GM12878 (cell line): ENCODE results near the gene ZC3H10. TPM values are rescaled to one million over a fixed set of nuclear protein-coding genes. Genes with fewer than 3 reads are reported as not detected.

Experiments used
- ATAC-seq: fragments of 200-7000 bp; cut with Tn5 transposase; 3 replicates; pipeline ENCODE4 v1.9.1; 2020; ENCODE audit warnings: mild to moderate bottlenecking, moderate library complexity
- BruUV-seq: library from RNA; stranded (reverse); fragments of 400-500 nt; replicated peaks from 2 replicates; lab custom pipeline; 2021; lab: Mats Ljungman, UMichigan
- CTCF ChIA-PET: fragments of 300-600 bp; sonication (Branson Sonifier 250); formaldehyde crosslinking; extraction: SDS; loops from one replicate; lab custom pipeline; 2021; ENCODE audit warnings: inconsistent platforms; lab: Yijun Ruan, JAX
- POLR2A ChIA-PET: fragments of 350-600 bp; formaldehyde crosslinking; extraction: SDS; loops from one replicate; lab custom pipeline; 2021; ENCODE audit warnings: inconsistent platforms; lab: Charles Lee
- RAD21 ChIA-PET: fragments of 300-600 bp; sonication (Branson Sonifier 250); formaldehyde crosslinking; loops from one replicate; lab custom pipeline; 2023; ENCODE audit warnings: antibody characterized with exemption; ENCODE audit not compliant: unreplicated experiment; lab: Charles Lee
- SMC1A ChIA-PET: fragments of 300-600 bp; sonication (Branson Sonifier 250); formaldehyde crosslinking; loops from one replicate; lab custom pipeline; 2023; ENCODE audit not compliant: unreplicated experiment, uncharacterized antibody; lab: Charles Lee
- DNase-seq: peaks from one replicate; pipeline ENCODE4 v3.0.0-alpha.2; 2011; ENCODE audit warnings: low read depth, low spot score
- FAIRE-seq: peaks from 3 replicates; lab custom pipeline; 2011; peaks lifted over from hg19 to GRCh38; lab: Jason Lieb, UNC
- H2AFZ ChIP-seq: 2 replicates; pipeline ENCODE4 v1.6.0; 2011; ENCODE audit warnings: low read depth, low read length, control low read depth; ENCODE audit not compliant: control insufficient read depth
- H3K27ac ChIP-seq: 2 replicates; pipeline ENCODE4 v1.5.1; 2011; ENCODE audit warnings: control low read depth; ENCODE audit not compliant: control insufficient read depth, insufficient read depth
- H3K27me3 ChIP-seq, 2 experiments: replicated peaks in 1 of 2; 2 replicates each; pipeline versions ENCODE4 v1.6.0 to v1.6.1; 2011; ENCODE audit warnings: low read length in 1 of 2; ENCODE audit not compliant: control insufficient read depth in 2 of 2, insufficient read depth in 2 of 2
- H3K36me3 ChIP-seq, 2 experiments: 2 replicates each; pipeline ENCODE4 v1.5.1; 2011; ENCODE audit warnings: low read length in 1 of 2; ENCODE audit not compliant: control insufficient read depth in 2 of 2, insufficient read depth in 2 of 2
- H3K4me1 ChIP-seq: 2 replicates; pipeline ENCODE4 v1.6.1; 2011; ENCODE audit warnings: mild to moderate bottlenecking, low read length, moderate library complexity, mixed read lengths; ENCODE audit not compliant: control insufficient read depth, insufficient read depth
- H3K4me2 ChIP-seq: 2 replicates; pipeline ENCODE4 v1.6.0; 2011; ENCODE audit warnings: control low read depth; ENCODE audit not compliant: control insufficient read depth, insufficient read depth
- H3K4me3 ChIP-seq: fragments of 200-600 bp; sonication (generic); 2 replicates; pipeline ENCODE4 v1.5.1; 2016
- H3K79me2 ChIP-seq: 2 replicates; pipeline ENCODE4 v1.6.0; 2011; ENCODE audit warnings: low read length; ENCODE audit not compliant: control insufficient read depth, insufficient read depth
- H3K9ac ChIP-seq: 2 replicates; pipeline ENCODE4 v1.8.0; 2011; ENCODE audit warnings: low read length, control low read depth, mixed read lengths; ENCODE audit not compliant: control insufficient read depth, insufficient read depth
- H3K9me3 ChIP-seq: replicated peaks from 3 replicates; pipeline ENCODE4 v1.5.1; 2011; ENCODE audit warnings: mild to moderate bottlenecking, low read length; ENCODE audit not compliant: control insufficient read depth, insufficient read depth
- H4K20me1 ChIP-seq: 2 replicates; pipeline ENCODE4 v1.6.0; 2011; ENCODE audit not compliant: control insufficient read depth, insufficient read depth
- BMI1 ChIP-seq: fragments of 450-650 bp; IDR thresholded peaks from 2 replicates; pipeline ENCODE4 v1.6.1; 2016; ENCODE audit warnings: mild to moderate bottlenecking, moderate library complexity, borderline replicate concordance
- DPF2 ChIP-seq: fragments of 450-650 bp; IDR thresholded peaks from 2 replicates; pipeline ENCODE4 v1.6.1; 2017; ENCODE audit warnings: mild to moderate bottlenecking
- MTA2 ChIP-seq: fragments of 450-650 bp; IDR thresholded peaks from 2 replicates; pipeline ENCODE4 v1.6.1; 2016; ENCODE audit warnings: low read depth, mild to moderate bottlenecking, moderate library complexity
- NR2C1 ChIP-seq: fragments of 450-650 bp; IDR thresholded peaks from 2 replicates; pipeline ENCODE4 v1.6.1; 2017; ENCODE audit warnings: antibody characterized with exemption, mild to moderate bottlenecking, moderate library complexity
- PAX8 ChIP-seq: fragments of 450-650 bp; IDR thresholded peaks from 2 replicates; pipeline ENCODE4 v1.6.1; 2017; ENCODE audit warnings: mild to moderate bottlenecking, moderate library complexity
- PML ChIP-seq: IDR thresholded peaks from 2 replicates; pipeline ENCODE4 v1.6.1; 2012; ENCODE audit warnings: low read length, inconsistent platforms
- SREBF2 ChIP-seq: IDR thresholded peaks from 2 replicates; pipeline ENCODE4 v1.6.1; 2012; ENCODE audit warnings: mild to moderate bottlenecking, low read length
- WGBS: methylation state at CpG from one replicate; pipeline ENCODE4 v1.1.6; 2016; ENCODE audit warnings: low lambda C conversion rate; ENCODE audit not compliant: insufficient replicate concordance, insufficient coverage; ENCODE audit errors: missing lambda C conversion rate; 5-methylcytosine and 5-hydroxymethylcytosine counted together
- in situ Hi-C: fragments of 300-500 bp; cut with MboI; formaldehyde crosslinking; loops from 9 replicates; pipeline ENCODE4 v1.14.3; 2018; ENCODE audit warnings: mixed read lengths
- intact Hi-C: fragments of 100-400 bp; cut with micrococcal nuclease; formaldehyde crosslinking; loops from one replicate; pipeline ENCODE4 v1.14.2; 2022; ENCODE audit not compliant: unreplicated experiment
- polyA plus RNA-seq, 11 experiments: library from polyadenylated mRNA; depleted of rRNA in 4 of 11; unstranded in 6 of 11; stranded (reverse) in 5 of 11; fragments of >200 nt; fragmentation: Nextera tagmentation in 4 of 11; fragmentation: Illumina TruSeq in 1 of 11; extraction: Ambion mirVana in 4 of 11; extraction: Trizol in 1 of 11; gene quantifications; 1 replicate in 1 of 11; 2 replicates in 10 of 11; pipeline versions ENCODE4 v1.2.1 to v1.2.3, GENCODE V29; 2011 to 2016; ENCODE audit warnings: inconsistent platforms in 2 of 11, missing spikeins in 2 of 11, low read depth in 1 of 11
- total RNA-seq, 4 experiments: library from RNA; depleted of rRNA in 3 of 4; stranded (reverse); fragments of >200 nt in 3 of 4; fragmentation: Illumina TruSeq in 1 of 4; extraction: Trizol in 1 of 4; gene quantifications; 2 replicates each; pipeline versions ENCODE4 v1.2.1 to v1.2.3, GENCODE V29; 2013 to 2021
- TF ChIP-seq, protein P1 (sequence below): fragments of 450-650 bp; IDR thresholded peaks from 2 replicates; pipeline ENCODE4 v1.6.1; 2016; ENCODE audit warnings: mild to moderate bottlenecking
- TF ChIP-seq, protein P2 (sequence below): fragments of 450-650 bp; formaldehyde crosslinking; IDR thresholded peaks from 2 replicates; pipeline ENCODE4 v1.4.0; 2020; ENCODE audit warnings: mild to moderate bottlenecking, moderate library complexity
- TF ChIP-seq, protein P3 (sequence below): fragments of 450-650 bp; IDR thresholded peaks from 2 replicates; pipeline ENCODE4 v1.6.1; 2017; ENCODE audit warnings: borderline replicate concordance

Gene ZC3H10
- total and polyA plus RNA-seq, 10 of the 15 experiments (the other 5 are each of a cell fraction or from before 2014, with no cell fraction given), result 0.56 to 6.4 (median 3.7) TPM

DNA sequence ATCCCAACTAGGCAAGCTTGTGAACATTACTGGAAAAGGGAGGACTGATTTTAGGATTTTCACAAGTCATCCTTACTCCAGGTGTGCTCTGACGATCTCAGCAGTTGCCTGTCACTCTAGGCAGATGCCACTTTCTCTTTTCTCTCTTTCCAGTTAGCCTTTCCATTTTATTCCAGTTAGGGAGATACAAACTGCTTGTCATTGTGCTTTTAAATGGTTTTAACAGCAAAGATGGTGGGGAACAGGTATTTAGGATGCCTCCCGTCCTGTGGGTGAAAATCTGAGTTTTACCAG is 12.5 kb upstream of the ZC3H10 start:
- POLR2A ChIA-PET, result interaction anchor here (0.6 to 6.3 kb wide), 6 partner anchors 12 to 367 kb away, joined by 3 to 95 read pairs (median 6); partner anchors contain the start of genes RPL41 and ZC3H10
- ATAC-seq, result no peak
- in situ Hi-C loops, result no loop called here
- Histone ChIP-seq H3K9ac (peak overlapping the region; percentile 95), H3K4me3 (peak overlapping the region; percentile 97), H3K9me3 (no peaks in the 10 kb centered on the region)
- intact Hi-C loops, result loop anchor here (2.0 kb wide), 1 partner anchor 177 kb away; no protein-coding TSS in a partner anchor
- TF ChIP-seq BMI1, result no peak
- TF ChIP-seq, protein P1, sequence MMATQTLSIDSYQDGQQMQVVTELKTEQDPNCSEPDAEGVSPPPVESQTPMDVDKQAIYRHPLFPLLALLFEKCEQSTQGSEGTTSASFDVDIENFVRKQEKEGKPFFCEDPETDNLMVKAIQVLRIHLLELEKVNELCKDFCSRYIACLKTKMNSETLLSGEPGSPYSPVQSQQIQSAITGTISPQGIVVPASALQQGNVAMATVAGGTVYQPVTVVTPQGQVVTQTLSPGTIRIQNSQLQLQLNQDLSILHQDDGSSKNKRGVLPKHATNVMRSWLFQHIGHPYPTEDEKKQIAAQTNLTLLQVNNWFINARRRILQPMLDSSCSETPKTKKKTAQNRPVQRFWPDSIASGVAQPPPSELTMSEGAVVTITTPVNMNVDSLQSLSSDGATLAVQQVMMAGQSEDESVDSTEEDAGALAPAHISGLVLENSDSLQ, result peak; percentile 74
- TF ChIP-seq, all 136 proteins: peak for 1
- FAIRE-seq (no peak), DNase-seq (no peak)
- Histone ChIP-seq H3K79me2 (peaks cover 36% of the 10 kb centered on the region), H3K4me1 (peaks cover 3% of the 10 kb centered on the region; the same call in 1 of the 2 replicates), H2AFZ (no peak overlapping the region), H3K36me3 (peaks cover 10 to 33% of the 10 kb centered on the region in 2 experiments), H3K27ac (peak overlapping the region; percentile 86), H3K4me2 (peak overlapping the region; percentile 91), H3K27me3 (no peaks in the 10 kb centered on the region; a peak in 1 of 4 replicates), H4K20me1 (no peaks in the 10 kb centered on the region)
- CTCF ChIA-PET, result interaction anchor here (0.9 to 4.0 kb wide), 13 partner anchors 10 to 389 kb away, joined by 3 to 25 read pairs (median 6); partner anchors contain the start of genes BLOC1S1, ESYT1, RPL41 and SMARCC2
- no TSS peak for BruUV-seq
- 2% methylated on average over 2 of the region's 2 CpGs for WGBS
- SMC1A ChIA-PET, result interaction anchor here (1.0 to 2.8 kb wide), 8 partner anchors 10 to 367 kb away, joined by 3 to 26 read pairs (median 4); partner anchors contain the start of genes DNAJC14, ESYT1, RPL41 and ZC3H10
- RAD21 ChIA-PET, result interaction anchor here (0.6 to 3.5 kb wide), 5 partner anchors 10 to 280 kb away, joined by 4 to 30 read pairs (median 12); partner anchors contain the start of genes RPL41, SUOX and ZC3H10

DNA sequence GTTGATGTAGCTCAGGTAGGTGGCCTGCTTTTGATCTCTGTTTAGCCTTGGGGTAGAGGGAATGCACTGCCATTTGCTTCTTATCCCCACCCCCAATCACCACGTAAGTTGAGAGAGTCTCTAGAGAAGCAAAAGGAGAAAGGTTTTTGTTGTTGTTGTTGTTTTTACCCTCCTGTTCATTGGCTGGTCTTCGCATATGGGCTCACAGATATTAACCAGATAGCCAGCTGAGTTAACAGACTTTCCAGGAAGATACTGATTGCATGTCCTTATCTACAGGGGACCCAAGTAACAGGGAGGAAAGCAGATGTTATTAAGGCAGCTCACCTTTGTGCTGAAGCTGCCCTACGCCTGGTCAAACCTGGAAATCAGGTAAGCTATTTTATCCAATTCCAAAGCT is 10.8 kb upstream of the ZC3H10 start:
- ATAC-seq (no peak), FAIRE-seq (no peak), DNase-seq (no peak)
- Histone ChIP-seq H3K36me3 (peaks cover 17 to 39% of the 10 kb centered on the region in 2 experiments), H2AFZ (no peak overlapping the region), H3K4me2 (peak overlapping the region; percentile 91), H3K4me3 (peak overlapping the region; percentile 97; the same call in 1 of the 2 replicates), H3K4me1 (peaks cover 3% of the 10 kb centered on the region; the same call in 1 of the 2 replicates), H3K27me3 (no peaks in the 10 kb centered on the region), H3K79me2 (peaks cover 36% of the 10 kb centered on the region), H3K9ac (no peak overlapping the region; the same call in 1 of the 2 replicates), H3K9me3 (no peaks in the 10 kb centered on the region), H4K20me1 (no peaks in the 10 kb centered on the region), H3K27ac (no peak overlapping the region)
- POLR2A ChIA-PET, result interaction anchor here (0.5 to 6.3 kb wide), 4 partner anchors 10 to 252 kb away, joined by 3 to 95 read pairs (median 3); partner anchors contain the start of genes RPL41, SMARCC2, STAT2 and ZC3H10
- 96% methylated on average over 3 of the region's 3 CpGs for WGBS
- in situ Hi-C loops, result no loop called here
- intact Hi-C loops, result no loop called here
- SMC1A ChIA-PET, result interaction anchor here (1.0 to 2.6 kb wide), 5 partner anchors 8 to 289 kb away, joined by 3 to 8 read pairs (median 4); partner anchors contain the start of genes ORMDL2 and SARNP
- CTCF ChIA-PET, result interaction anchor here (1.1 to 2.0 kb wide), 7 partner anchors 10 to 370 kb away, joined by 3 to 6 read pairs (median 5); partner anchors contain the start of gene ZC3H10
- RAD21 ChIA-PET, result interaction anchor here (0.9 kb wide), 1 partner anchor 370 kb away, joined by 3 read pairs; no protein-coding TSS in a partner anchor
- no TSS peak for BruUV-seq
- no peak for TF ChIP-seq MTA2
- TF ChIP-seq DPF2, result no peak
- TF ChIP-seq PAX8, result no peak
- TF ChIP-seq, protein P2, sequence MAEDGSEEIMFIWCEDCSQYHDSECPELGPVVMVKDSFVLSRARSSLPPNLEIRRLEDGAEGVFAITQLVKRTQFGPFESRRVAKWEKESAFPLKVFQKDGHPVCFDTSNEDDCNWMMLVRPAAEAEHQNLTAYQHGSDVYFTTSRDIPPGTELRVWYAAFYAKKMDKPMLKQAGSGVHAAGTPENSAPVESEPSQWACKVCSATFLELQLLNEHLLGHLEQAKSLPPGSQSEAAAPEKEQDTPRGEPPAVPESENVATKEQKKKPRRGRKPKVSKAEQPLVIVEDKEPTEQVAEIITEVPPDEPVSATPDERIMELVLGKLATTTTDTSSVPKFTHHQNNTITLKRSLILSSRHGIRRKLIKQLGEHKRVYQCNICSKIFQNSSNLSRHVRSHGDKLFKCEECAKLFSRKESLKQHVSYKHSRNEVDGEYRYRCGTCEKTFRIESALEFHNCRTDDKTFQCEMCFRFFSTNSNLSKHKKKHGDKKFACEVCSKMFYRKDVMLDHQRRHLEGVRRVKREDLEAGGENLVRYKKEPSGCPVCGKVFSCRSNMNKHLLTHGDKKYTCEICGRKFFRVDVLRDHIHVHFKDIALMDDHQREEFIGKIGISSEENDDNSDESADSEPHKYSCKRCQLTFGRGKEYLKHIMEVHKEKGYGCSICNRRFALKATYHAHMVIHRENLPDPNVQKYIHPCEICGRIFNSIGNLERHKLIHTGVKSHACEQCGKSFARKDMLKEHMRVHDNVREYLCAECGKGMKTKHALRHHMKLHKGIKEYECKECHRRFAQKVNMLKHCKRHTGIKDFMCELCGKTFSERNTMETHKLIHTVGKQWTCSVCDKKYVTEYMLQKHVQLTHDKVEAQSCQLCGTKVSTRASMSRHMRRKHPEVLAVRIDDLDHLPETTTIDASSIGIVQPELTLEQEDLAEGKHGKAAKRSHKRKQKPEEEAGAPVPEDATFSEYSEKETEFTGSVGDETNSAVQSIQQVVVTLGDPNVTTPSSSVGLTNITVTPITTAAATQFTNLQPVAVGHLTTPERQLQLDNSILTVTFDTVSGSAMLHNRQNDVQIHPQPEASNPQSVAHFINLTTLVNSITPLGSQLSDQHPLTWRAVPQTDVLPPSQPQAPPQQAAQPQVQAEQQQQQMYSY (CRISPR knock-in tag), result no peak
- no peak for TF ChIP-seq SREBF2
- no peak for TF ChIP-seq NR2C1
- no peak for TF ChIP-seq PML
- TF ChIP-seq, protein P3, sequence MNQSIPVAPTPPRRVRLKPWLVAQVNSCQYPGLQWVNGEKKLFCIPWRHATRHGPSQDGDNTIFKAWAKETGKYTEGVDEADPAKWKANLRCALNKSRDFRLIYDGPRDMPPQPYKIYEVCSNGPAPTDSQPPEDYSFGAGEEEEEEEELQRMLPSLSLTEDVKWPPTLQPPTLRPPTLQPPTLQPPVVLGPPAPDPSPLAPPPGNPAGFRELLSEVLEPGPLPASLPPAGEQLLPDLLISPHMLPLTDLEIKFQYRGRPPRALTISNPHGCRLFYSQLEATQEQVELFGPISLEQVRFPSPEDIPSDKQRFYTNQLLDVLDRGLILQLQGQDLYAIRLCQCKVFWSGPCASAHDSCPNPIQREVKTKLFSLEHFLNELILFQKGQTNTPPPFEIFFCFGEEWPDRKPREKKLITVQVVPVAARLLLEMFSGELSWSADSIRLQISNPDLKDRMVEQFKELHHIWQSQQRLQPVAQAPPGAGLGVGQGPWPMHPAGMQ, result no peak
